Keratinocyte (primary cell): ENCODE data around the gene APOM. TPM values are rescaled to one million over a fixed set of nuclear protein-coding genes. Genes with fewer than 3 reads are reported as not detected.

ENCODE experiments used
- DNase-seq: peaks from one replicate; pipeline ENCODE4 v3.0.0-alpha.2; 2011; ENCODE audit warnings: low read depth, missing footprints, low spot score
- FAIRE-seq: peaks from 2 replicates; lab custom pipeline; 2011; peaks lifted over from hg19 to GRCh38; lab: Jason Lieb, UNC
- H2AFZ ChIP-seq: 2 replicates; pipeline ENCODE4 v1.6.0; 2012; ENCODE audit warnings: low read length, control low read depth, inconsistent platforms; ENCODE audit not compliant: control insufficient read depth
- H3K27ac ChIP-seq: 2 replicates; pipeline ENCODE4 v1.5.1; 2011; ENCODE audit warnings: low read length; ENCODE audit not compliant: control insufficient read depth, insufficient read depth
- H3K27me3 ChIP-seq: 3 replicates; pipeline ENCODE4 v1.6.0; 2011; ENCODE audit warnings: low read length; ENCODE audit not compliant: control insufficient read depth, insufficient read depth; ENCODE audit errors: extremely low read depth
- H3K36me3 ChIP-seq, 2 experiments: 2 replicates in 1 of 2; 3 replicates in 1 of 2; pipeline ENCODE4 v1.5.1; 2011; ENCODE audit warnings: low read length in 2 of 2, mild to moderate bottlenecking in 1 of 2; ENCODE audit not compliant: control insufficient read depth in 2 of 2, insufficient read depth in 2 of 2; ENCODE audit errors: extremely low read depth in 1 of 2
- H3K4me1 ChIP-seq: 3 replicates; pipeline ENCODE4 v1.5.1; 2011; ENCODE audit warnings: low read length; ENCODE audit not compliant: control insufficient read depth, insufficient read depth; ENCODE audit errors: extremely low read depth
- H3K4me2 ChIP-seq: 3 replicates; pipeline ENCODE4 v1.6.0; 2011; ENCODE audit warnings: low read depth, low read length; ENCODE audit not compliant: control insufficient read depth, insufficient read depth; ENCODE audit errors: extremely low read depth
- H3K4me3 ChIP-seq, 3 experiments: fragments of 200-600 bp in 1 of 3; sonication (generic) in 1 of 3; 2 replicates in 2 of 3; 3 replicates in 1 of 3; pipeline ENCODE4 v1.5.1; 2011 to 2016; ENCODE audit warnings: low read length in 3 of 3, mild to moderate bottlenecking in 3 of 3, control low read depth in 2 of 3, inconsistent platforms in 1 of 3, low read depth in 1 of 3, mixed read lengths in 1 of 3, mixed run types in 1 of 3, moderate library complexity in 1 of 3; ENCODE audit not compliant: control insufficient read depth in 2 of 3, insufficient read depth in 2 of 3; ENCODE audit errors: extremely low read depth in 1 of 3
- H3K79me2 ChIP-seq: 2 replicates; pipeline ENCODE4 v1.6.0; 2012; ENCODE audit warnings: low read length; ENCODE audit not compliant: control insufficient read depth, insufficient read depth
- H3K9ac ChIP-seq: 3 replicates; pipeline ENCODE4 v1.6.0; 2011; ENCODE audit warnings: low read length; ENCODE audit not compliant: control insufficient read depth, insufficient read depth; ENCODE audit errors: extremely low read depth
- H3K9me1 ChIP-seq: 3 replicates; pipeline ENCODE4 v1.6.0; 2011; ENCODE audit warnings: low read length; ENCODE audit not compliant: control insufficient read depth, insufficient read depth; ENCODE audit errors: extremely low read depth
- H3K9me3 ChIP-seq: 2 replicates; pipeline ENCODE4 v1.5.1; 2012; ENCODE audit warnings: low read depth, low read length; ENCODE audit not compliant: control insufficient read depth
- H4K20me1 ChIP-seq: 3 replicates; pipeline ENCODE4 v1.6.0; 2011; ENCODE audit warnings: low read length; ENCODE audit not compliant: control insufficient read depth, insufficient read depth; ENCODE audit errors: extremely low read depth
- EZH2 ChIP-seq: IDR thresholded peaks from one replicate; pipeline ENCODE4 v1.6.1; 2012; ENCODE audit warnings: inconsistent platforms, mild to moderate bottlenecking, low read length, moderate library complexity
- dilution Hi-C: fragments of 300-500 bp; cut with MboI; formaldehyde crosslinking; loops from one replicate; pipeline ENCODE4 v1.7.0; 2020; ENCODE audit warnings: low sequenced_read_pairs; ENCODE audit not compliant: extremely low pct_ligation_motif_present
- polyA plus RNA-seq, 5 experiments: library from polyadenylated mRNA; depleted of rRNA in 3 of 5; stranded (reverse) in 3 of 5; stranded (forward) in 1 of 5; unstranded in 1 of 5; fragments of >200 nt; gene quantifications; 1 replicate in 1 of 5; 2 replicates in 3 of 5; 3 replicates in 1 of 5; pipeline versions ENCODE4 v1.2.1 to v1.2.3, GENCODE V29; 2011 to 2012; ENCODE audit warnings: missing spikeins in 2 of 5, low read depth in 1 of 5, low replicate concordance in 1 of 5
- TF ChIP-seq, protein P1 (sequence below), 3 experiments: IDR thresholded peaks in 1 of 3; conservative IDR thresholded peaks in 1 of 3; optimal IDR thresholded peaks in 1 of 3; 2 replicates in 2 of 3; 3 replicates in 1 of 3; pipeline versions ENCODE3 to v1.5.1; 2011; ENCODE audit warnings: low read length in 3 of 3, mild to moderate bottlenecking in 3 of 3, moderate library complexity in 2 of 3, control low read depth in 1 of 3, inconsistent platforms in 1 of 3; ENCODE audit not compliant: insufficient read depth in 2 of 3; ENCODE audit errors: extremely low read depth in 1 of 3

The APOM gene
- polyA plus RNA-seq, 1 donor (not counting 4 experiments of a cell fraction or from before 2014, with no cell fraction given) = 1.4 TPM

DNA sequence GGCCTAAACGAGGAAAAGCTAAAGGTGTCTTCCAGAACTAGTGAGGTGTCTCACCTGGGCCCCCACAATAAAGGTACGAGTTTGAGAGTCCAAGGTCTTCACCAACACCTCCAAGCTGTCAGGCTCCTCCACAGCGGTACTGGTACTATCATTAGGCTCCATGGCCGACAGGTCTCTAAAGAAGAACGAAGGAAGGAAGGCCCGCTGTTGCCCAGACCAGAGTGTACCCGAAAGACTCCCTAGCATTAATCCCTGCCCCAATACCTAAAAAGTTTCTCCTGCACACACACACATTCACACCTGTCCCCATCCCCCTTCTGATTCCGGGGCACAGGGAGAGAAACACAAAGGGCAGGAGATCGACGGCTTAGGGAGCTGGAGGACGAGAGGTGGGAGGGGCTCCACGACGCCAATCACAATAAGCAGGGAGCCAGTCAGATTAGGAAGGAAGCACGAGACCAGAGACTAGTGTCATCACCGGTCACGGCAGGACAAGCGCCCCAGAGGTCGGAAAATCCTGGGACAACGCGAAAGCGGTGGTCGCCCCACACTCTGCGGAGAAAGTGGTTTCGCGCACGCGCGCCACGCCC, 4.0 kb upstream of the APOM start:
- Histone ChIP-seq H4K20me1 (peaks cover 4% of the 10 kb centered on the region), H2AFZ (peak overlapping the region; percentile 94), H3K9me1 (no peaks in the 10 kb centered on the region), H3K27me3 (no peaks in the 10 kb centered on the region), H3K36me3 (peaks cover 14 to 28% of the 10 kb centered on the region in 2 experiments), H3K4me1 (peaks cover 12% of the 10 kb centered on the region), H3K79me2 (peaks cover 41% of the 10 kb centered on the region), H3K27ac (peak overlapping the region; percentile 100), H3K9me3 (no peaks in the 10 kb centered on the region), H3K4me3 (peak overlapping the region; percentile 62 to 96 (median 96)), H3K4me2 (peak overlapping the region; percentile 99), H3K9ac (peak overlapping the region; percentile 99)
- DNase-seq (no peak), FAIRE-seq (peak; percentile 17)
- dilution Hi-C loops = no loop called here
- TF ChIP-seq EZH2 = no peak
- TF ChIP-seq, protein P1, sequence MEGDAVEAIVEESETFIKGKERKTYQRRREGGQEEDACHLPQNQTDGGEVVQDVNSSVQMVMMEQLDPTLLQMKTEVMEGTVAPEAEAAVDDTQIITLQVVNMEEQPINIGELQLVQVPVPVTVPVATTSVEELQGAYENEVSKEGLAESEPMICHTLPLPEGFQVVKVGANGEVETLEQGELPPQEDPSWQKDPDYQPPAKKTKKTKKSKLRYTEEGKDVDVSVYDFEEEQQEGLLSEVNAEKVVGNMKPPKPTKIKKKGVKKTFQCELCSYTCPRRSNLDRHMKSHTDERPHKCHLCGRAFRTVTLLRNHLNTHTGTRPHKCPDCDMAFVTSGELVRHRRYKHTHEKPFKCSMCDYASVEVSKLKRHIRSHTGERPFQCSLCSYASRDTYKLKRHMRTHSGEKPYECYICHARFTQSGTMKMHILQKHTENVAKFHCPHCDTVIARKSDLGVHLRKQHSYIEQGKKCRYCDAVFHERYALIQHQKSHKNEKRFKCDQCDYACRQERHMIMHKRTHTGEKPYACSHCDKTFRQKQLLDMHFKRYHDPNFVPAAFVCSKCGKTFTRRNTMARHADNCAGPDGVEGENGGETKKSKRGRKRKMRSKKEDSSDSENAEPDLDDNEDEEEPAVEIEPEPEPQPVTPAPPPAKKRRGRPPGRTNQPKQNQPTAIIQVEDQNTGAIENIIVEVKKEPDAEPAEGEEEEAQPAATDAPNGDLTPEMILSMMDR (optimal IDR thresholded peaks at IDR 0.05 in 1 of 3, IDR thresholded peaks at IDR 0.05 in 1 of 3, conservative IDR thresholded peaks at IDR 0.05 in 1 of 3; ENCODE audit: extremely low read depth in 1 of 3, insufficient read depth in 2 of 3, low read length in 3 of 3) = no peak

DNA sequence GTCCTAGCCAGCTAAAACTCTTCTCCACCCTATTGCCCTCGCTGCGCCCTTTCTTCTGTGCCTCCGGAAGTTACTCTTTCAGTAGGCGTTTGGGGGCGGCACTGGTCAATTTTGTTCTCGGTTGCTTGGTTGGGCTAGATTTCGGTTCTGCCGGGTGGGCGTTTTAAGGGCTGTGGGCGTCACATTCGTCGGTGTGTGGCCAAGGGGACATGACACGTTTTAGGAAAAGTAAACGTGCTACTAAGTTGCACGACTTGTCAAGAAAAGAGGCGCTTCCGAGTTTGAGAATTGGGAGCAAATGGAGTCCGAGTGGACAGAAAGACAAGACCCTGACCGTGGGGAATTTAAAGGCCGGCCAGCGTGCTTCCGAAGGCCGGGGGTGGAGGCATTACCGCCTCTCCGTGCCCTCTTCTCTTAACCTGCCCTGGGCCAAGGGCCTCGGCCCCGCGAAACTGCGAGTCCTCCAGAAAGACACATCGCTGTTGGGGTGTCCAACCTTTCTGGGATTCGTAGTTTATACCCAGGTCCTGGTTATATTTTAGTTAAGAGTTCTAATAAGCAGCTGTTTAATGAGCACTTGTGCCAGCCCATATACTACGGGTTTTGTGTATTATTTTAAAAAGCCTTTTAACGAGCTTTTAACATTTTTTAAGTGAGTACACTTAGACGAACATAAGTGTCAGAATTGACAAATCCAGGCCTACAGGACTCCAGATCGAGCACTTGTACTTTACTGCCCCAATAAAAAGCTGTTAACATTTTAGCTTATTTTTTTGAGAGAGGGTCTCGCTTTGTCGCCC, 2.6 kb upstream of the APOM start:
- Histone ChIP-seq H3K27me3 (no peaks in the 10 kb centered on the region), H2AFZ (peak overlapping the region; percentile 90), H3K9me3 (no peaks in the 10 kb centered on the region), H3K4me3 (peak overlapping the region; percentile 62 to 96 (median 96)), H3K9me1 (no peaks in the 10 kb centered on the region), H3K4me2 (peak overlapping the region; percentile 99), H3K4me1 (peaks cover 12% of the 10 kb centered on the region), H3K36me3 (peaks cover 16 to 21% of the 10 kb centered on the region in 2 experiments), H3K79me2 (peaks cover 46% of the 10 kb centered on the region), H3K27ac (peak overlapping the region; percentile 100), H4K20me1 (peaks cover 4% of the 10 kb centered on the region), H3K9ac (peak overlapping the region; percentile 99)
- TF ChIP-seq EZH2 = no peak
- TF ChIP-seq, protein P1 (optimal IDR thresholded peaks at IDR 0.05 in 1 of 3, IDR thresholded peaks at IDR 0.05 in 1 of 3, conservative IDR thresholded peaks at IDR 0.05 in 1 of 3; ENCODE audit: extremely low read depth in 1 of 3, insufficient read depth in 2 of 3, low read length in 3 of 3) = no peak
- peak; percentile 65 for FAIRE-seq
- dilution Hi-C loops = no loop called here
- DNase-seq = peak; percentile 50
